ENCODE measurements around the gene BIRC7. TPM values are rescaled to one million over a fixed set of nuclear protein-coding genes. Genes with fewer than 3 reads are reported as not detected.

The BIRC7 gene
- total RNA-seq, 4 donors from 2014 or later: not detected

DNA sequence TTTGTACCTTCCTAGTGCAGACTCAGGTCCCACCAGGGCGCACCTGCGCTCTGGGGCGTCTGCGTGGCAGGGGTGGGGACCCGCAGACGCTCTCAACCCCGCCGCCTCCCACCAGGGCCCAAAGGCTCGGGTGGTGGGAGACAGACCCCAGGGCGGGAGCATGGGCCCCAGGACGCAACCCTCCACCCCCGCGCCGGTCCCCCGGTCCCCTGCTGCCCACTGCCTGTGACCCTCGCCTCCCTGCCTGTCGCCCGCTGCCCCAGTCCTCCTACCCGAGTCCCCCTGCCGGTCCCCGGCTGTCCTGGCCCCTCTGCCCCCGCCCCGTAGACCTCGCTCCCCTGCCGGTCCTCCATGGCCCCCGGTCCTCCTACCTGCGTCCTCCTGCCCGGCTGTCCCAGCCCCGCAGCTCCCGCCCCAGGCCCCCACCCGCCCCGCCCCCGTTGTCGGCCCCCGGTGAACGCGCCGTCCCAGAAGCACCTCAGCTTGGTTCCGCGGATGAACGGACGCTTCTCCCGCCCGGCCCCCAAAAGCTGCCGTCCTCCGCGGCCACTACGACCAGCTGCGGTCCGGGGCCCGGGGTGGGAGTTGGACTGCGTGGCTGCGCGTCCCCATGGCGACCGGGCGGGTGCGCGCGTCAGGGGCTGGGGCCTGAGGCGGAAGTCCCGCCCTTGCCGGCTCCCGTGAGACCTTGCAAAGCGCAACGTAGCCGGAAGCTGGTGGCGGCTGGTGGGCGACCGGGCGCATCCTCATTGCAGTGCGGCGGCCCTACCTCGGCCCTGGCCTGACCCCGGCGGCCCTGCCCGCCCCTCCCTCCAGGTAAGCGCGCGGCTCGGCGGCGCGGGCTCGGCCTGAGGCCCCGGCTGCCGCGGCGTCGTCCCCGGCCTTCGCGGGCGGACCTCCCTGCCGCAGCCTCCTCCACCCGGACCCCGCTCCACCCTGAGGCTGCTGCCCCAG, 36.7 kb downstream of the BIRC7 start, which contains the start of gene ARFGAP1:
Gene ARFGAP1, plus strand, starts transcription at position 709 of the 954 bp plus-strand sequence. CDS start 2,768 bp downstream, outside the sequence.
- peak within 1 kb of the TSS; percentile 79 to 100 (median 90) for H3K4me3 ChIP-seq
- DNase-seq (ENCODE audit: extremely low spot score): peak; percentile 94
- H3K27me3 ChIP-seq: peaks cover 0 to 6% (median 0%) of the 10 kb centered on the region in 4 donors
- TF ChIP-seq, protein P1, sequence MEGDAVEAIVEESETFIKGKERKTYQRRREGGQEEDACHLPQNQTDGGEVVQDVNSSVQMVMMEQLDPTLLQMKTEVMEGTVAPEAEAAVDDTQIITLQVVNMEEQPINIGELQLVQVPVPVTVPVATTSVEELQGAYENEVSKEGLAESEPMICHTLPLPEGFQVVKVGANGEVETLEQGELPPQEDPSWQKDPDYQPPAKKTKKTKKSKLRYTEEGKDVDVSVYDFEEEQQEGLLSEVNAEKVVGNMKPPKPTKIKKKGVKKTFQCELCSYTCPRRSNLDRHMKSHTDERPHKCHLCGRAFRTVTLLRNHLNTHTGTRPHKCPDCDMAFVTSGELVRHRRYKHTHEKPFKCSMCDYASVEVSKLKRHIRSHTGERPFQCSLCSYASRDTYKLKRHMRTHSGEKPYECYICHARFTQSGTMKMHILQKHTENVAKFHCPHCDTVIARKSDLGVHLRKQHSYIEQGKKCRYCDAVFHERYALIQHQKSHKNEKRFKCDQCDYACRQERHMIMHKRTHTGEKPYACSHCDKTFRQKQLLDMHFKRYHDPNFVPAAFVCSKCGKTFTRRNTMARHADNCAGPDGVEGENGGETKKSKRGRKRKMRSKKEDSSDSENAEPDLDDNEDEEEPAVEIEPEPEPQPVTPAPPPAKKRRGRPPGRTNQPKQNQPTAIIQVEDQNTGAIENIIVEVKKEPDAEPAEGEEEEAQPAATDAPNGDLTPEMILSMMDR (IDR thresholded peaks at IDR 0.05): peak in 1 of 3 experiments; percentile 13
- TF ChIP-seq POLR2AphosphoS5 (IDR thresholded peaks at IDR 0.05) (peak; percentile 88 to 89), POLR2A (IDR thresholded peaks at IDR 0.05; ENCODE audit: low read depth) (no peak), EP300 (IDR thresholded peaks at IDR 0.05) (no peak)
- WGBS: 7% methylated on average over 14 of the region's 97 CpGs
- peak within 1 kb of the TSS; percentile 69 to 84 (median 77) for H3K27ac ChIP-seq (replicated peaks in 1 of 4)
- intact Hi-C loops (cut with DNase I): loop anchor here (2.0 kb wide), 1 partner anchor 58 kb away; no protein-coding TSS in a partner anchor
- H3K36me3 ChIP-seq: peaks cover 15 to 22% (median 19%) of the 10 kb centered on the region in 4 donors
- H3K9me3 ChIP-seq: no peaks in the 10 kb centered on the region
- H3K4me1 ChIP-seq: peaks cover 21 to 42% (median 31%) of the 10 kb centered on the region in 4 donors

GRCh38 chr20:63273059-63273579, 37.4 kb downstream of the BIRC7 start:
- intact Hi-C loops (cut with DNase I): loop anchor here (2.0 kb wide), 1 partner anchor 58 kb away; no protein-coding TSS in a partner anchor

DNA sequence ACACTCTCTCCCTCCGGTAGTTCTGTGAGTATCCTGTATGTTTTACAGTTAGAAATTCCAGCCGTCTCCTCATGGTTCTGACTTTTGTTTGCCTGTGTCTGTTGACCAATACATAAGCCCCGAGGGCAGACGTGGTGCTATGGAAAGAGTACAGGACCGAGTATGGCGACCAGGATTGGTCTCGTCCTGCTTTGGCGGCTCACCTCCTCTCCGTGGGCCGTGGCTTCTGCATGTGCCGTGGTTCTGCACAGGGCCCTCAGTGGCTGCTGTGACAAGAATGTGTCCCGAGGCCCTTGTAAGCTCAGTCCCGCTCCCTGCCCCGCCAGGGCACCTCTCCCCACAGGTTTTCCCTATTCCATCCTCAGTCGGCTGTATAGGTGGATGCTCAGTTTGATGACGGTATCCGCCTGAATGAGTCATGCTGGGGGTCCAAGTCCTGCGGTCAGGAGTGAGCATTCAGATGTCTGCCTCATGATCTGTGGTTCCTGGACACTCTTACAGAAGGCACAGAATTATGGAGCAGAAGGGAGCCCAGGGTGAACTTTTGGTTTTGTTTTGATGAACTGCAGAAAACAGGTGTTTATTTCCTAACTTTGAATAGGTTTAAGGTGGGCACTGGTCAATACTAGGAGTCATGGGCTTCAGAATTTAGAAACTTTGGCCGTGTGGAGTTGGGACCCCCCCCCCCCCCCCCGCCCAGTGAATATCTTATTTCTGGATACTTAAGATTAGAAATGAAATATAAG, 38.1 kb downstream of the BIRC7 start:
- no peaks in the 10 kb centered on the region for H3K9me3 ChIP-seq
- no peaks in the 10 kb centered on the region for H3K27me3 ChIP-seq
- H3K27ac ChIP-seq (replicated peaks in 1 of 4): no peak overlapping the region
- H3K36me3 ChIP-seq: peaks cover 29 to 36% (median 33%) of the 10 kb centered on the region in 4 donors
- no peak for TF ChIP-seq EP300 (IDR thresholded peaks at IDR 0.05)
- no peak for TF ChIP-seq POLR2AphosphoS5 (IDR thresholded peaks at IDR 0.05)
- TF ChIP-seq, protein P1 (IDR thresholded peaks at IDR 0.05): no peak
- TF ChIP-seq POLR2A (IDR thresholded peaks at IDR 0.05; ENCODE audit: low read depth): no peak
- peak overlapping the region; percentile 79 to 100 (median 90) for H3K4me3 ChIP-seq
- peaks cover 21 to 42% (median 31%) of the 10 kb centered on the region in 4 donors for H3K4me1 ChIP-seq
- DNase-seq (ENCODE audit: extremely low spot score): no peak
- 43% methylated on average over 18 of the region's 20 CpGs for whole genome bisulfite sequencing
- intact Hi-C loops (cut with DNase I): loop anchor here (2.0 kb wide), 1 partner anchor 59 kb away; no protein-coding TSS in a partner anchor

More at GRCh38 chr20:63273059-63273579, 37.4 kb downstream of the BIRC7 start:
- under 1% methylated on average over 6 of the region's 37 CpGs for WGBS
- H3K9me3 ChIP-seq: no peaks in the 10 kb centered on the region
- DNase-seq (ENCODE audit: extremely low spot score): no peak
- no peak for TF ChIP-seq POLR2AphosphoS5 (IDR thresholded peaks at IDR 0.05)
- TF ChIP-seq EP300 (IDR thresholded peaks at IDR 0.05): no peak
- TF ChIP-seq POLR2A (IDR thresholded peaks at IDR 0.05; ENCODE audit: low read depth): no peak
- TF ChIP-seq, protein P1 (IDR thresholded peaks at IDR 0.05): no peak
- peak overlapping the region; percentile 79 to 100 (median 90) for H3K4me3 ChIP-seq
- H3K36me3 ChIP-seq: peaks cover 22 to 29% (median 26%) of the 10 kb centered on the region in 4 donors
- H3K27ac ChIP-seq (replicated peaks in 1 of 4): peak overlapping the region; percentile 69 to 84 (median 77)
- H3K27me3 ChIP-seq: no peaks in the 10 kb centered on the region
- H3K4me1 ChIP-seq: peaks cover 21 to 42% (median 31%) of the 10 kb centered on the region in 4 donors
